H1 (cell line): ENCODE measurements around the gene NDUFA12. TPM values are rescaled to one million over a fixed set of nuclear protein-coding genes. Genes with fewer than 3 reads are reported as not detected.

ENCODE experiments used
- CTCF ChIA-PET: fragments of 300-600 bp; sonication (Branson Sonifier 250); formaldehyde crosslinking; loops from one replicate; lab custom pipeline; 2021; ENCODE audit not compliant: partially characterized antibody; lab: Charles Lee
- POLR2A ChIA-PET: fragments of 300-600 bp; sonication (Branson Sonifier 250); formaldehyde crosslinking; loops from one replicate; lab custom pipeline; 2021; ENCODE audit warnings: inconsistent platforms; ENCODE audit not compliant: partially characterized antibody; lab: Charles Lee
- DNase-seq, 2 experiments: peaks; one replicate each; pipeline versions ENCODE4 v3.0.0 to v3.0.0-alpha.2; 2010 to 2022; ENCODE audit warnings: low spot score in 2 of 2, low read depth in 1 of 2, mixed read lengths in 1 of 2
- FAIRE-seq: peaks from 2 replicates; lab custom pipeline; 2011; peaks lifted over from hg19 to GRCh38; lab: Jason Lieb, UNC
- H2AFZ ChIP-seq: 2 replicates; pipeline ENCODE4 v1.8.1; 2012; ENCODE audit warnings: low read length, inconsistent platforms
- H2AK5ac ChIP-seq: 2 replicates; pipeline ENCODE4 v1.6.1; 2013; ENCODE audit warnings: low read depth, low read length
- H2BK120ac ChIP-seq: replicated peaks from 2 replicates; pipeline ENCODE3; 2013; ENCODE audit warnings: low read depth, low read length, inconsistent platforms
- H2BK12ac ChIP-seq: 2 replicates; pipeline ENCODE4 v1.6.1; 2013; ENCODE audit warnings: low read depth, low read length
- H2BK15ac ChIP-seq: 2 replicates; pipeline ENCODE4 v1.6.1; 2013; ENCODE audit warnings: low read length
- H2BK20ac ChIP-seq: 2 replicates; pipeline ENCODE4 v1.6.1; 2013; ENCODE audit warnings: low read length
- H2BK5ac ChIP-seq: 2 replicates; pipeline ENCODE4 v1.6.1; 2013; ENCODE audit warnings: low read depth, low read length
- H3K14ac ChIP-seq: 2 replicates; pipeline ENCODE4 v1.6.1; 2013; ENCODE audit warnings: inconsistent platforms; ENCODE audit not compliant: insufficient read length
- H3K18ac ChIP-seq: 2 replicates; pipeline ENCODE4 v1.6.1; 2013; ENCODE audit warnings: low read length; ENCODE audit errors: extremely low read depth
- H3K23ac ChIP-seq: 2 replicates; pipeline ENCODE4 v1.6.1; 2013; ENCODE audit warnings: inconsistent platforms; ENCODE audit not compliant: insufficient read length
- H3K23me2 ChIP-seq: 2 replicates; pipeline ENCODE4 v1.6.1; 2013; ENCODE audit warnings: low read depth, low read length
- H3K27ac ChIP-seq: 2 replicates; pipeline ENCODE4 v1.6.1; 2011; ENCODE audit warnings: low read depth, low read length, inconsistent platforms
- H3K27me3 ChIP-seq, 4 experiments: replicated peaks in 1 of 4; 1 replicate in 1 of 4; 2 replicates in 3 of 4; pipeline versions ENCODE4 v1.6.1 to v1.8.1; 2011 to 2013; ENCODE audit warnings: low read length in 3 of 4, mild to moderate bottlenecking in 3 of 4, inconsistent platforms in 2 of 4, mixed read lengths in 2 of 4, moderate library complexity in 1 of 4; ENCODE audit not compliant: control insufficient read depth in 3 of 4, insufficient read depth in 3 of 4; ENCODE audit errors: extremely low read depth in 1 of 4
- H3K36me3 ChIP-seq, 4 experiments: 2 replicates each; pipeline versions ENCODE4 v1.6.1 to v1.8.1; 2011 to 2013; ENCODE audit warnings: mild to moderate bottlenecking in 4 of 4, low read length in 3 of 4, moderate library complexity in 2 of 4, control low read depth in 1 of 4, inconsistent platforms in 1 of 4; ENCODE audit not compliant: insufficient read depth in 4 of 4, control insufficient read depth in 2 of 4
- H3K4ac ChIP-seq: replicated peaks from 2 replicates; pipeline ENCODE3; 2013; ENCODE audit warnings: low read length, low read depth, mixed read lengths, inconsistent platforms; ENCODE audit not compliant: insufficient read length
- H3K4me1 ChIP-seq, 4 experiments: replicated peaks in 1 of 4; 1 replicate in 1 of 4; 2 replicates in 3 of 4; pipeline versions ENCODE4 v1.6.1 to v1.8.1; 2011 to 2013; ENCODE audit warnings: low read length in 3 of 4, inconsistent platforms in 2 of 4, mixed read lengths in 1 of 4; ENCODE audit not compliant: insufficient read depth in 4 of 4, control insufficient read depth in 3 of 4
- H3K4me2 ChIP-seq, 2 experiments: 2 replicates each; pipeline versions ENCODE4 v1.6.1 to v1.8.1; 2011 to 2013; ENCODE audit warnings: low read depth in 2 of 2, low read length in 2 of 2, control low read depth in 1 of 2, inconsistent platforms in 1 of 2, mild to moderate bottlenecking in 1 of 2; ENCODE audit not compliant: insufficient read depth in 1 of 2
- H3K4me3 ChIP-seq, 4 experiments: fragments of 200-600, 300-600 bp in 1 of 4; sonication (generic), shearing (Covaris generic), sonication (Bioruptor Twin) in 1 of 4; 2 replicates each; pipeline versions ENCODE4 v1.5.1 to v1.8.1; 2011 to 2016; ENCODE audit warnings: low read length in 4 of 4, low read depth in 3 of 4, control low read depth in 2 of 4, inconsistent platforms in 2 of 4, mild to moderate bottlenecking in 2 of 4, mixed read lengths in 1 of 4, moderate library complexity in 1 of 4; ENCODE audit not compliant: insufficient read depth in 2 of 4; ENCODE audit errors: extremely low read depth in 1 of 4
- H3K56ac ChIP-seq: replicated peaks from 2 replicates; pipeline ENCODE3; 2013; ENCODE audit warnings: low read depth, mild to moderate bottlenecking, mixed read lengths, low read length, inconsistent platforms; ENCODE audit not compliant: insufficient read length
- H3K79me1 ChIP-seq: 2 replicates; pipeline ENCODE4 v1.6.1; 2013; ENCODE audit warnings: low read depth, low read length, control low read depth
- H3K79me2 ChIP-seq, 2 experiments: 2 replicates each; pipeline versions ENCODE4 v1.6.1 to v1.8.1; 2012 to 2013; ENCODE audit warnings: low read length in 2 of 2, mild to moderate bottlenecking in 2 of 2, inconsistent platforms in 1 of 2; ENCODE audit not compliant: insufficient read depth in 2 of 2, control insufficient read depth in 1 of 2
- H3K9ac ChIP-seq, 4 experiments: replicated peaks in 1 of 4; 1 replicate in 1 of 4; 2 replicates in 3 of 4; pipeline versions ENCODE4 v1.6.1 to v1.8.1; 2011 to 2013; ENCODE audit warnings: low read depth in 3 of 4, low read length in 3 of 4, control low read depth in 2 of 4, mild to moderate bottlenecking in 2 of 4, moderate library complexity in 2 of 4, inconsistent platforms in 1 of 4; ENCODE audit errors: extremely low read depth in 1 of 4
- H3K9me3 ChIP-seq, 2 experiments: 2 replicates each; pipeline versions ENCODE4 v1.6.1 to v1.8.1; 2012 to 2013; ENCODE audit warnings: mild to moderate bottlenecking in 2 of 2, moderate library complexity in 2 of 2, control low read depth in 1 of 2, inconsistent platforms in 1 of 2, low read depth in 1 of 2, low read length in 1 of 2, mixed read lengths in 1 of 2; ENCODE audit not compliant: insufficient read depth in 2 of 2
- H4K20me1 ChIP-seq, 2 experiments: replicated peaks in 1 of 2; 2 replicates each; pipeline versions ENCODE3 to v1.8.1; 2011 to 2013; ENCODE audit warnings: inconsistent platforms in 2 of 2, low read length in 2 of 2, mild to moderate bottlenecking in 1 of 2; ENCODE audit not compliant: insufficient read depth in 2 of 2, control insufficient read depth in 1 of 2
- H4K5ac ChIP-seq: 2 replicates; pipeline ENCODE4 v1.6.1; 2013; ENCODE audit warnings: low read length, low read depth, mixed read lengths, inconsistent platforms; ENCODE audit not compliant: insufficient read length
- H4K8ac ChIP-seq: 2 replicates; pipeline ENCODE4 v1.8.0; 2013; ENCODE audit warnings: mild to moderate bottlenecking, moderate library complexity, low read length, inconsistent platforms; ENCODE audit not compliant: insufficient read depth; ENCODE audit errors: extremely low read depth
- H4K91ac ChIP-seq: replicated peaks from 2 replicates; pipeline ENCODE3; 2013; ENCODE audit warnings: low read length, mixed read lengths, inconsistent platforms; ENCODE audit not compliant: insufficient read length
- ATF2 ChIP-seq: IDR thresholded peaks from 2 replicates; pipeline ENCODE4 v1.6.1; 2012; ENCODE audit warnings: low read length, inconsistent platforms
- CTCF ChIP-seq, 3 experiments: IDR thresholded peaks; 1 replicate in 2 of 3; 2 replicates in 1 of 3; pipeline versions ENCODE4 v1.5.1 to v1.6.1; 2011; ENCODE audit warnings: low read length in 3 of 3, mild to moderate bottlenecking in 3 of 3, inconsistent platforms in 2 of 3, low read depth in 1 of 3, moderate library complexity in 1 of 3; ENCODE audit not compliant: insufficient read depth in 1 of 3; ENCODE audit errors: control extremely low read depth in 1 of 3
- E2F6 ChIP-seq: IDR thresholded peaks from 2 replicates; pipeline ENCODE4 v1.6.1; 2012; ENCODE audit warnings: inconsistent platforms
- KDM4A ChIP-seq: IDR thresholded peaks from one replicate; pipeline ENCODE4 v1.7.1; 2012; ENCODE audit warnings: low read depth, mild to moderate bottlenecking, moderate library complexity, low read length, inconsistent platforms; ENCODE audit not compliant: severe bottlenecking
- POU5F1 ChIP-seq: IDR thresholded peaks from 2 replicates; pipeline ENCODE4 v1.6.1; 2011; ENCODE audit warnings: low read depth, mild to moderate bottlenecking, low read length, moderate library complexity
- WGBS, 2 experiments: shearing (Covaris generic) in 1 of 2; methylation state at CpG; one replicate each; pipeline versions ENCODE4 v1.1.6 to v1.1.7; 2013 to 2015; ENCODE audit warnings: low lambda C conversion rate in 2 of 2, mixed read lengths in 2 of 2, inconsistent platforms in 1 of 2, low coverage in 1 of 2, missing lambda C conversion rate in 1 of 2; ENCODE audit not compliant: insufficient replicate concordance in 2 of 2, insufficient coverage in 1 of 2, insufficient read length in 1 of 2; ENCODE audit errors: extremely low coverage in 1 of 2, missing lambda C conversion rate in 1 of 2; 5-methylcytosine and 5-hydroxymethylcytosine counted together
- polyA plus RNA-seq, 7 experiments: library from polyadenylated mRNA; depleted of rRNA in 3 of 7; stranded (reverse) in 5 of 7; unstranded in 2 of 7; fragments of >200 nt in 5 of 7; fragments of 200-250 nt in 2 of 7; gene quantifications; 1 replicate in 5 of 7; 2 replicates in 1 of 7; 4 replicates in 1 of 7; pipeline versions ENCODE4 v1.2.1 to v1.2.3, GENCODE V29; 2011 to 2013; ENCODE audit warnings: missing spikeins in 2 of 7, mixed read lengths in 2 of 7
- total RNA-seq: library from RNA; stranded (reverse); fragmentation: NEBNext Ultra II Directional; extraction: Animal tissue kit (Norgen Biotek cat#: 25700); gene quantifications from 2 replicates; pipeline ENCODE4 v1.2.1, GENCODE V29; 2021

The NDUFA12 gene
- total and polyA plus RNA-seq, 2 of the 8 experiments (the other 6 are each of a cell fraction or from before 2014, with no cell fraction given), result 98.1 to 157 TPM

GRCh38 chr12:94987076-94987669 lies 16.3 kb downstream of the NDUFA12 start:
- Histone ChIP-seq H3K4me1 (peaks cover 0 to 6% (median 1%) of the 10 kb centered on the region in 4 experiments; a peak in 2 of 7 replicates), H3K36me3 (peaks cover 0 to 2% (median under 1%) of the 10 kb centered on the region in 4 experiments; a peak in 2 of 8 replicates), H3K23me2 (no peaks in the 10 kb centered on the region), H3K9ac (no peak overlapping the region), H2AFZ (no peak overlapping the region), H3K79me1 (no peaks in the 10 kb centered on the region), H2BK120ac (no peak overlapping the region), H3K79me2 (no peaks in the 10 kb centered on the region), H3K4me3 (no peak overlapping the region), H2BK15ac (no peak overlapping the region), H4K8ac (no peak overlapping the region), H2BK12ac (no peak overlapping the region), H4K5ac (no peak overlapping the region), H2AK5ac (no peak overlapping the region), H2BK5ac (no peak overlapping the region), H3K9me3 (no peaks in the 10 kb centered on the region), H3K23ac (no peak overlapping the region), H3K27ac (no peak overlapping the region), H3K4ac (no peak overlapping the region), H3K27me3 (no peaks in the 10 kb centered on the region), H4K91ac (no peak overlapping the region), H3K4me2 (no peak overlapping the region), H4K20me1 (no peaks in the 10 kb centered on the region), H3K56ac (no peak overlapping the region), H2BK20ac (no peak overlapping the region), H3K18ac (no peak overlapping the region), H3K14ac (no peak overlapping the region)
- no peak for FAIRE-seq
- ChIA-PET CTCF (interaction anchor here (0.6 kb wide), 1 partner anchor 142 kb away, joined by 3 read pairs; no protein-coding TSS in a partner anchor), POLR2A (no interaction called here)
- 88% methylated on average over 8 of the region's 8 CpGs; no CpG with 5 or more reads in 1 of the 2 experiments for WGBS, 2 experiments
- DNase-seq, result no peak
- TF ChIP-seq E2F6, result no peak
- TF ChIP-seq ATF2, result no peak
- TF ChIP-seq KDM4A, result no peak
- TF ChIP-seq POU5F1, result no peak
- no peak for TF ChIP-seq CTCF (IDR thresholded peaks at IDR 0.05; ENCODE audit: control extremely low read depth in 1 of 3, insufficient read depth in 1 of 3, low read depth in 1 of 3, low read length in 3 of 3)
